HG02970 (cell line): ENCODE data around the gene STATH.
"Not testable (repeated sequence)": the region's sequence is repeated elsewhere in the genome, so short reads cannot be mapped to it uniquely, and the experiment has no call there.

Source experiments
- ATAC-seq: cut with Tn5 transposase; IDR thresholded peaks from one replicate; pipeline ENCODE4 v1.9.1; 2021; ENCODE audit warnings: mild to moderate bottlenecking, moderate library complexity, moderate number of reproducible peaks; ENCODE audit not compliant: unreplicated experiment, low FRiP score

Gene STATH

DNA sequence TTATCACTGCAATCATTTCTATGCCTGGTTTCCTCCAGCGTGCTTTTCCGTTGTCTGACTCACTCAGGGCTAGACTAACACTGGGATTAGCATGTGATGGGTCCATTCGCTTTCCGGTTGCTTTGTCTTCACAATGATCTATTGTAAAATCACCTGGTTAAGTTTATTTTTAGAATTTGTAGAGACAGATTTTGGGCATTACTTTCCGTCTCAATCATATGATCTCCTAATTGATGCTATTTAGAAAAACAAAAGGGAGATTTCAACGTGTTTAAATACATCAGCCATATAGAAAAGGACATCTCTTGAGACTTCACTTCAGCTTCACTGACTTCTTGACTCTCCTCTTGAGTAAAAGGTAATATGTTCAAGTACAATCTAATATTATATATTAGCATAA, 54.4 kb downstream of the STATH start, which contains the start of gene HTN1:
Gene HTN1, plus strand, starts transcription at position 301 of the 400 bp plus-strand sequence. CDS start 2,639 bp downstream, outside the sequence.
- ATAC-seq = not testable (repeated sequence)
